OCI-LY3 (cell line): ENCODE data around the gene SPEF2.

Experiments
- H2AFZ ChIP-seq: fragments of 200-600, 300-600 bp; shearing (Covaris generic); 2 replicates; pipeline ENCODE4 v1.6.0; 2014; ENCODE audit warnings: antibody characterized with exemption, low read depth, low read length
- H3K27ac ChIP-seq: fragments of 200-600, 300-600 bp; sonication (generic); 2 replicates; pipeline ENCODE4 v1.5.1; 2014; ENCODE audit warnings: mild to moderate bottlenecking, low read length, moderate library complexity, mixed read lengths
- H3K27me3 ChIP-seq: fragments of 200-600, 300-600 bp; sonication (generic); 2 replicates; pipeline ENCODE4 v1.6.1; 2014; ENCODE audit warnings: low read depth, low read length, mixed read lengths
- H3K36me3 ChIP-seq: fragments of 200-600, 300-600 bp; sonication (generic); replicated peaks from 2 replicates; pipeline ENCODE3; 2014; ENCODE audit warnings: low read depth, low read length, mixed read lengths
- H3K4me1 ChIP-seq: fragments of 300-600, 200-600 bp; sonication (generic); 2 replicates; pipeline ENCODE4 v1.6.1; 2014; ENCODE audit warnings: low read length, mixed read lengths
- H3K4me2 ChIP-seq: fragments of 200-600, 300-600 bp; sonication (generic); 2 replicates; pipeline ENCODE4 v1.6.1; 2014; ENCODE audit warnings: low read length, mixed read lengths
- H3K4me3 ChIP-seq: fragments of 300-600, 200-600 bp; sonication (generic); 2 replicates; pipeline ENCODE4 v1.5.1; 2014; ENCODE audit warnings: antibody characterized with exemption, mild to moderate bottlenecking, low read length, moderate library complexity
- H3K79me2 ChIP-seq: fragments of 300-600, 200-600 bp; shearing (Covaris generic); 2 replicates; pipeline ENCODE4 v1.6.1; 2014; ENCODE audit warnings: mild to moderate bottlenecking, low read length, mixed read lengths
- H3K9ac ChIP-seq: fragments of 300-600, 200-600 bp; shearing (Covaris generic); 2 replicates; pipeline ENCODE4 v1.6.0; 2014; ENCODE audit warnings: mild to moderate bottlenecking, low read length, moderate library complexity
- H3K9me3 ChIP-seq: fragments of 200-600, 300-600 bp; shearing (Covaris generic); 2 replicates; pipeline ENCODE4 v1.6.1; 2014; ENCODE audit warnings: low read length, mixed read lengths; ENCODE audit not compliant: insufficient read depth
- H4K20me1 ChIP-seq: fragments of 200-600, 300-600 bp; sonication (generic); 2 replicates; pipeline ENCODE4 v1.6.1; 2016; ENCODE audit warnings: low read length, mixed read lengths; ENCODE audit not compliant: insufficient read depth
- CTCF ChIP-seq: fragments of 200-600, 300-600 bp; sonication (generic); IDR thresholded peaks from 2 replicates; pipeline ENCODE4 v1.5.1; 2014; ENCODE audit warnings: antibody characterized with exemption, low read length, low read depth
- EZH2phosphoT487 ChIP-seq: fragments of 200-600 bp; shearing (Covaris generic); IDR thresholded peaks from 2 replicates; pipeline ENCODE4 v1.6.1; 2018; ENCODE audit warnings: antibody characterized with exemption, mixed run types, low read depth

SPEF2 gene

DNA sequence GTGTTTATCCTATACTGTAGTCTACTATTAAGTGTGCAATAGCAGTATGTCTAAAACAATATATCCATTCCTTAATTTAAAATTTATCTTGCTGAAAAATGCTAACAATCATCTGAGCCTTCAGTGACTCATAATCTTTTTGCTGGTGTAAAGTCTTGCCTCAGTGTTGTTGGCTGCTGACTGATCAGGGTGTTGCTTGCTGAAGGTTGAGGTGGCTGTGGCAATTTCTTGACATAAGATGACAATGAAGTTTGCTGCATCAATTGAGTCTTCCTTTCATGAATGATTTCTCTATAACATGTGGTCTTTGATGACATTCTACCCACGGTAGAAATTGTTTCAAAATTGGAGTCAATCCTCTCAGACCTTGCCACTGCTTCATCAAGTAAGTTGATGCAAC is 24.3 kb upstream of the SPEF2 start:
- H3K4me1 ChIP-seq, result no peaks in the 10 kb centered on the region
- no peak for TF ChIP-seq CTCF
- no peak for TF ChIP-seq EZH2phosphoT487
- H3K27me3 ChIP-seq, result no peaks in the 10 kb centered on the region
- no peak overlapping the region for H3K4me2 ChIP-seq
- H3K36me3 ChIP-seq, result no peaks in the 10 kb centered on the region
- H3K4me3 ChIP-seq, result no peak overlapping the region
- no peaks in the 10 kb centered on the region for H4K20me1 ChIP-seq
- H3K27ac ChIP-seq, result no peak overlapping the region
- H3K9me3 ChIP-seq, result no peaks in the 10 kb centered on the region
- H3K79me2 ChIP-seq, result no peaks in the 10 kb centered on the region
- H3K9ac ChIP-seq, result no peak overlapping the region
- no peak overlapping the region for H2AFZ ChIP-seq

- Histone ChIP-seq H3K9ac (no peak overlapping the region), H2AFZ (no peak overlapping the region), H3K9me3 (no peaks in the 10 kb centered on the region), H3K27ac (no peak overlapping the region), H3K36me3 (no peaks in the 10 kb centered on the region), H3K4me3 (no peak overlapping the region), H4K20me1 (no peaks in the 10 kb centered on the region), H3K79me2 (no peaks in the 10 kb centered on the region), H3K4me2 (no peak overlapping the region), H3K4me1 (no peaks in the 10 kb centered on the region), H3K27me3 (no peaks in the 10 kb centered on the region)
- TF ChIP-seq CTCF (peak; percentile 46), EZH2phosphoT487 (no peak)
Measured at GRCh38 chr5:35598707-35599370, 18.8 kb upstream of the SPEF2 start.

- Histone ChIP-seq H3K36me3 (no peaks in the 10 kb centered on the region), H3K4me2 (no peak overlapping the region), H4K20me1 (no peaks in the 10 kb centered on the region), H3K79me2 (no peaks in the 10 kb centered on the region), H3K27me3 (no peaks in the 10 kb centered on the region), H3K9me3 (no peaks in the 10 kb centered on the region), H2AFZ (no peak overlapping the region), H3K4me3 (no peak overlapping the region), H3K9ac (no peak overlapping the region), H3K27ac (no peak overlapping the region), H3K4me1 (no peaks in the 10 kb centered on the region)
- TF ChIP-seq CTCF, result no peak
- no peak for TF ChIP-seq EZH2phosphoT487
Measured at GRCh38 chr5:35600591-35600990, 17.1 kb upstream of the SPEF2 start.

DNA sequence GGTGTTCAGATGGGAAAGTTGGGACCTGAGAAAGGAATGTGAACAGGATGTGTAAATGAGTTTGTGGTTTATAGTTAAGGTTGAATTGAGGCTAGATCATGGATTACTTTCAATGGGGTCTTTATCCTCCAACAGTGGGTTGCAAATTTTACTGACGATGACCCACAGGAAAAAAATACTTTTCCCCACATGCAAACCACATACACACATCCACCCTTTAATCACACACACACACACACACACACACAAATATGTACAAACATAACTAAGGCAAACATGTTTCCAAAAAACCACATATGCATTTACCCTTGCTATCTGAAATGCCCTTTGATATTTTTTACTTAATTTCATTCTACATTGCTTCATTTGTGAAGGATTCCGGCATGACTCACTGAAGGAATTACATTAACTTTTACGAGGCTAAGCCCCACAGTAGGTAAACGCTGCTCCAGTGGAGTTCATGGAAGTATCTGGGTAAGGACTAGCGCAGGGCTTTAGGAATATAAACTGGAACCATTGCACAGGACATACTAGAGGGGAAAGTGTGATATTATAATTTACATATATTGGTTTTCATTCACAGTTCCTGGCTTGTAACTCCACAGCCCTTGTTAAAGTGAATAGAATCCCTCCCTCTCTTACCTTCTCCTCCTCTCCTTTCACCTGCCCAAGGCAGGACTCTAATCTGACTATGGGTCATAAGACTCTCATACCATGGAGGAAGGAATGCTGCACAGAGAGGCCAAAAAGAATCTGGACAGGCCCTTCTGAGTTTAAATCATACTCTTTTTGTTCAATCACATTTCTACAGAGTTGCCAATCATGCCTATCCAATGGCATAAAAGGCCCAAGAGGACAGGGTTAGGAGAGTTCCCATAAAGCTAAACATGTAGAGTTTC is 8.5 kb upstream of the SPEF2 start:
- TF ChIP-seq EZH2phosphoT487 (no peak), CTCF (no peak)
- H3K79me2 ChIP-seq, result no peaks in the 10 kb centered on the region
- no peaks in the 10 kb centered on the region for H3K9me3 ChIP-seq
- no peak overlapping the region for H2AFZ ChIP-seq
- no peaks in the 10 kb centered on the region for H3K36me3 ChIP-seq
- H3K27me3 ChIP-seq, result no peaks in the 10 kb centered on the region
- H3K27ac ChIP-seq, result no peak overlapping the region
- no peak overlapping the region for H3K9ac ChIP-seq
- H3K4me1 ChIP-seq, result no peaks in the 10 kb centered on the region
- no peak overlapping the region for H3K4me3 ChIP-seq
- no peaks in the 10 kb centered on the region for H4K20me1 ChIP-seq
- H3K4me2 ChIP-seq, result no peak overlapping the region
